ENCODE data around the gene PACRG.
A peak's percentile ranks its signal among the peaks of the same experiment; 100 is the strongest.

PACRG gene

GRCh38 chr6:163177892-163178420, 450.2 kb downstream of the PACRG start:
- no peak for DNase-seq (ENCODE audit: low spot score)

DNA sequence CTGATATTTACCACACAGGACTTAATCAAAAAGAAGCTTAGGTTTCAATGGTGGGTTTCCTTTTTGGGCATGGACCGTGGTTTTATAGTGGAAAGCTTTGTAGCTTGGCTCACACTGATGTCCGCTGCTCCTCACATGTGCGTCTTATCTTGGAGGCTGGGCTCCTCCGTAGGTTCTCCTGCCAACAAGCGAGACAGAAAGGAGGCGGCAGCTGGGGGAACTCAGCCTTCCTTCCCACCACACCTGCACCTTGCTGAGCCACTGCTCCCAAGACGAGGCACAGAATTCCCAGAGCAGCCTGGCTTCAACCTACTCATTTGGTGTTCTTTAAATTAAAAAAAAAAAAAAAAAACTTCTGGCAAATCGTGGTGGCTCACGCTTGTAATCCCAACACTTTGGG, 451.3 kb downstream of the PACRG start:
- DNase-seq (ENCODE audit: low spot score): no peak

GRCh38 chr6:163179721-163180120, 451.9 kb downstream of the PACRG start:
- DNase-seq (ENCODE audit: low spot score): no peak

DNA sequence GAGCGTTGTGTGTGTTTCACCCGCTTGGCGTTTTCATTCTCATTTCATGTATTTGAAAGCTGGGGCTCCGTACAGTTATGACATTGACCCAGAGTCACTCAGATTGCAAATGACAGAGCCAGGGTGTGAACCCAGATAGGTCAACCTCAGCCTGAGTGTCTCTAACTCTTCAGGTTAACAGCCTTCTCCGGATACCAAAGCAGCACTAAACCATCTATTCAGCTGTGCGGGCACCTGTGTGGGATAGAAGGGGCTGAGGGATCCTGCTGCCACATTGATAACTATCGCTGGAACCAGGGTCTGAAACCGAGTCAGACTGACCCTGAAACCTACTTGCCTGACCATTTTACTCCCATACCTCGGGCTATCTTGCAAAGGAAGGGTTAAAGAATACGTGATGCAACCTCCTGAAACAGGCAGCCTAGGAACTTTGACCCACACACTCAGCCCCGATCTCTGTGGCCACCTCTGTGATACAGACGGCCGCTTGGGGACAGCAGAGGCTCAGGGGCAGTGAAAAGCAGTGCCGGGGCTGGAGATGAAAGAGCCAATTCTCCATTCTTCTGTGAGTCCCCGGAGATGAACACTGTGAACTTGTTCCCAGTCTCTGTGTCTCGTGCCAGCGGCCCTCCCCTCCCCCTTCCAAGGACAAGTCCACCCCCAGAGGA, 453.2 kb downstream of the PACRG start:
- DNase-seq (ENCODE audit: low spot score): peak; percentile 77

DNA sequence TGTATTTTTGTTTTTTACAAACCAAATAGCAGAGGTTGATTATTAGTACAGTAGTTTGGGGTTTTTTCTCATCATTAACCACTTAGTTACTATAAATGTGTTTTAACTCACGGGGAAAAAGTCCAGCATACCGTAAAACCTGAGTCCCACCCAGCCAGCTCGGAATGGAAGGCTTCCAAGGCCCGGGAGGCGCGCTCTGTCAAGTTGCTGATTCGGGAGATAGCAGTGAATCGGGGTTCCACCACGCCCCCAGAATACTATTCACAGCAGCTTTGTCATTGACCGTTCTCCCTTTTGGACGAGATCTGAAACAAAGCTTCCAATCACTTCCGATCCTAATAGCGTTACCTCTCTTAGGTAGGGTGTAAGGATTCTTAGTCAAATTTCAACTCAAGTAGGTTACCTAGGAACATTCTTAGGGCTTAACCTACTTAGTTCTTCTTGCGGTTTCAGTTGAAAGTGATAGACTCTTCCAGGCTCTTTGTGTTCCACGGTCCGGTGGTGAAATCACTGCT, 453.9 kb downstream of the PACRG start:
- no peak for DNase-seq (ENCODE audit: low spot score)

- no peak for DNase-seq (ENCODE audit: low spot score)
These were observed 454.9 kb downstream of the PACRG start for GRCh38 chr6:163182696-163183095.

DNA sequence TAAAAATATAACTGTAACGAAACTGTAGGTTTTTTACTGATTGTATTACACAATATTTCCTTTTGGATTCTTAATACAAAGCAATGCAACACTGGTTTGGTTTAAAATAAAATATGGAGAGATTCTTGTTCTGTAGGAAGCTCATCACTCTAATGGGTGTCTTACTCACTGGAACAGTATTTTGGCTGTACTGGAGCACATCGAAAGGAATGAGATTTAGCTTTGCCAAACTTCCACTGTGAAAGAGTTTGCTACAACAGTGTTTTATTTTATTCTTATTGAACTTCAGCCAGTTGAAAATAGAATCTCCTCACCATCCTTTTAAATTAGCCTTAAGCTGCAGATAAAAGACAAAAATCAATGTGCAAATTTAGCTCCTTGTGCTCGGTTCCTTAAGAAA, 456.0 kb downstream of the PACRG start:
- peak; percentile 24 for DNase-seq (ENCODE audit: low spot score)

GRCh38 chr6:163185744-163186143, 458.0 kb downstream of the PACRG start:
- no peak for DNase-seq (ENCODE audit: low spot score)

GRCh38 chr6:163186527-163186926, 458.8 kb downstream of the PACRG start:
- no peak for DNase-seq (ENCODE audit: low spot score)

DNA sequence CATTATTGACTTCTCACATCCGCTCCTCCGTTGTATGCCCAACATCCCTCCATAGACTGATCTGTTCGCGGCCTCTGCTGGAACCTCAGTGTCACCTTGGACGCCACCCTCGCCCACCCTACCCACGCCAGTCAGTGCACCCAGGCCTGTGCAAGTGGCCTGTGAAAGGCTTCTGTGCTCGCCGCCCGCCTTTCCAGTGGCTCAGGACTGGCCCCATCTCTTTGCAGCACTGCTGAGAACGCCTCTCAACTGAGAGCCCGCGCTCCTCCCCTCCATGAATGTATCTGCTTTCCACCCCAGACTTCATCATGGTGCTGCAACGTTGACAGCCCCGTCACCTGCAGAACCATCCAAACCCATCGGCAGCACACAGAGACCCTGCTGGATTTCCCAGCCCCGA, 459.4 kb downstream of the PACRG start:
- DNase-seq (ENCODE audit: low spot score): no peak

DNA sequence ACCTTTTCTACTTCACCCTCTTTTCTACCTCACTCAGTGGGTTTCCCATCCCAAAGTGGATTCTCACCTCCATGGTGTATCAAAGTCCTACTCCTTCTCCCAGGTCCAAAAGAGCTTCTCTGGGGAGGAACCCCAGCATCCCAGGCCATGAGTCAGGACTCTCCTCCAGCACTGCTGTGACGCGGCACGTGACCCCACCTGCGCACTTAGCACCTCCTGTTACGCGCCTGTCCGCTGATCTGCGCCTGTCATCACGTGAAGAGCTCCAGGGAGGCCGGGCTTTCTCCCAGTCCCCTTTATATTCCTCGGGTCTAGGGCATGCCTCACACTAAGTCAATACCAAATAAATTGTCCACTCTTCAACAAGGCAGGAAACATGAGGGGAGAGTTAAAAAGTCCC, 459.8 kb downstream of the PACRG start:
- DNase-seq (ENCODE audit: low spot score): no peak

GRCh38 chr6:163188746-163189145, 461.0 kb downstream of the PACRG start:
- DNase-seq (ENCODE audit: low spot score): no peak

GRCh38 chr6:163189609-163190008, 461.8 kb downstream of the PACRG start:
- DNase-seq (ENCODE audit: low spot score): no peak

DNA sequence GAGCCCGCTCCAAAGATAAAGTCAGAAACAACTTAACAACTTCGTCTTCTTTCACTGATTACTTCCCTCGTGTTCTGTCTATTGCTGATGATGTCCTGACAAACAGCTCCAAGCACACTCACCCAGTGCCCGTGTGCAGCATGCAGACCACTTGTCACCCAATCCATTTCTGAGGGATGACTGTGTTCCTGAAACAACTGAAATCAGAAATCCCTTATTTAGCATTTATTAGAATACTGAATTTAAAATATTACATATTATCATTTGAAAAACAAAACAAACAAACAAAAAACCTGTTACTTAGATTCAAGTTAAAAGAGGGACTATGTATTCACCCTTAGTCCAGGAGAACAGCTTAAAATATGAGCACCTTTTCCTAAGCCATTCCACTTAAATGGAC, 463.0 kb downstream of the PACRG start:
- no peak for DNase-seq (ENCODE audit: low spot score)

- DNase-seq (ENCODE audit: low spot score): no peak
These were observed 464.1 kb downstream of the PACRG start for GRCh38 chr6:163191704-163192537.

DNA sequence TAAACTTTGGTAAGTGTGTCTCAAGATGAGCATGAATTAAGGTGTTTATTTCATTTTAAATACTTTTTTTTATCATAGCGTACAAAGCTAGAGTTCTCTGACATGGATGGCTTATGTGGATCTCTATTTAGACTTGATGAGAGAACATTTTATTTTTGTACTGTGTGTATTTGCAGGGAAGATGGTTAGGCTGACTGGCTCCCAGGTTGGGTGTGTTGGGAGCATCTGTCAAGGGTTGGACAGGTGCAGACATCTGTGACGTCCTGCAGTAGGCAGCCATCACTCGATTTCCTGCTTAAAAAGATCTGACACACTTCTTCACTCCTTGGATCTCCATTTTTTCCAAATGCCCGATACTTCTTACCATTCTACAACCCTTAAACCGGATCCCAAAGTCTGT, 464.8 kb downstream of the PACRG start:
- DNase-seq (ENCODE audit: low spot score): no peak

GRCh38 chr6:163193326-163193725, 465.6 kb downstream of the PACRG start:
- DNase-seq (ENCODE audit: low spot score): no peak

DNA sequence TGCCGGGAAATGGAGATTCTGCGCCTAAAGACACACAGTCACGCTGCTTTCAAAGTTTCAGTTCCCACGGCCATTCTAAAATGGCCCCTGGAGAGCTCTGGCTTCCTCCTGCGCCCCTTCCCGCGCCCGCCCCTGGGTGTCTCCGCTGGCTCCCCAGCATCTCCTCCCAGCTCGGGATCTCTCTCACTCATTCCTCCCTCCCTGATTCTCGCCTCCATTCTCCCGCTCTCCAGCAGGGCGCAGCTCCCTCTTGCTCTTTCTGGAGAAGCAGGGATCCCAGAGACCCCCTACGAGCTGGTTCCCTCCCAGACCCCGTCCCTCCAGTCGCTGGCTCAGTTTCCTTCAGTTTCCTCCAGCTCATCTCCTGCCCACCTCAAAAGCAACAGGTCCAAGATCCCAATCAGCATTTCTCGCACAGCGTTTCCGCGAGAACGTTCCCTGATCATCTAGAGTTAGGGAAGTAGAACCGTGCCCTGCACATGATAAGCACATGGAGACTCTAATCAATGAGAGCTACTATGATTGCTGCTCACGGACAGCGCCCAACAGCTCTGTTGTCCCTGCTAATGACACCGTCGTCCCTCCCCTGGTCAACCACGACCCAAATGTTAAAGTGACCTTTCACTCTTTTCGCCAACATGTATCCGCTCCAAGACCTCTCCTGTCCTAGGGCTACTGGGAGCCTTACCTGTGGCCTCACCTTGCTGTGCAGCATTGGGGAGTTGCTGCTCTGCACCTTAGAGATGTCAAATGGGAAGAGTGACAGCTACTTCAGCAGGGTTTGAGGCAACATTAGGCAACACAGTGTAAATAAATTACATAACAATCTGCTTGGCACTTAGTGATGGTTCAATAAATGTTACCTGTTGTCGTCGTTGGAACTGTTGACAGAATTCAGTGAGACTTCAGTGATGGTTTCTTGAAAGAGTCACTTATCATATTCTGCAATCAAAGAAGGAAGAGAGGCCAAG, 468.2 kb downstream of the PACRG start:
- DNase-seq (ENCODE audit: low spot score): no peak

GRCh38 chr6:163197839-163198238, 470.1 kb downstream of the PACRG start:
- DNase-seq (ENCODE audit: low spot score): no peak

- no peak for DNase-seq (ENCODE audit: low spot score)
These were observed 470.6 kb downstream of the PACRG start for GRCh38 chr6:163198396-163198795.

DNA sequence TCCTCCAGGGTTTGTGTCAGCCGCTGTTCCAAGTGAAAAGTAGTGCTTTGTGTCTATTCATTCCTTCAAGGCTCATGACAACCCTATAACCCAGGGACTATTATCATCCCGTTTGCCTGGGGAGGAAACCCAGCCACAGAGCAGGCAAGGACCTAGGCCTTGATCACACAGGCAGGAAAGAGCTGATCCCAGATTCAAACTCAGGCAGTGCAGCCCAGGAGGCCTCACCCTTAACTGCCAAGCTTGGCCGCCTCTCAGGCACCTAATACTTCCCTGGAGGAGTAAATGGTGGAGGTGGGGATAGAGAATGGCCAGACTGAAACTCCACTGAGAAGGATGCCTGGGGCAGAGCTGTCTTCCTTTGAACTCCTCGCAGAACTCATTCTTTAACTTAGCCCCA, 471.6 kb downstream of the PACRG start:
- DNase-seq (ENCODE audit: low spot score): no peak

GRCh38 chr6:163200289-163200688, 472.5 kb downstream of the PACRG start:
- no peak for DNase-seq (ENCODE audit: low spot score)
